CD14-positive monocyte (primary cell): ENCODE data around the gene AMBRA1. TPM values are rescaled to one million over a fixed set of nuclear protein-coding genes. Genes with fewer than 3 reads are reported as not detected.

Experiments
- DNase-seq, 3 donors: peaks; one replicate each; pipeline ENCODE4 v3.0.0-alpha.2; 2011 to 2022
- H2AFZ ChIP-seq: 2 replicates; pipeline ENCODE4 v1.6.0; 2012; ENCODE audit warnings: mild to moderate bottlenecking, low read depth, low read length, inconsistent platforms; ENCODE audit not compliant: insufficient read depth, poor library complexity, severe bottlenecking
- H3K27ac ChIP-seq, 2 donors: 1 replicate in 1 of 2; 2 replicates in 1 of 2; pipeline ENCODE4 v1.5.1; 2012 to 2013; ENCODE audit warnings: low read length in 2 of 2, control low read depth in 1 of 2, inconsistent platforms in 1 of 2, low read depth in 1 of 2, mild to moderate bottlenecking in 1 of 2
- H3K27me3 ChIP-seq, 2 donors: one replicate each; pipeline versions ENCODE4 v1.6.0 to v1.6.1; 2011 to 2013; ENCODE audit warnings: low read length in 2 of 2; ENCODE audit not compliant: control insufficient read depth in 2 of 2, insufficient read depth in 2 of 2
- H3K36me3 ChIP-seq, 2 donors: replicated peaks in 1 of 2; 1 replicate in 1 of 2; 2 replicates in 1 of 2; pipeline versions ENCODE4 v1.5.1 to v1.6.1; 2012 to 2013; ENCODE audit warnings: low read length in 2 of 2, control low read depth in 1 of 2, inconsistent platforms in 1 of 2, mild to moderate bottlenecking in 1 of 2; ENCODE audit not compliant: insufficient read depth in 2 of 2, control insufficient read depth in 1 of 2
- H3K4me1 ChIP-seq, 2 donors: 1 replicate in 1 of 2; 2 replicates in 1 of 2; pipeline versions ENCODE4 v1.5.1 to v1.6.1; 2012 to 2013; ENCODE audit warnings: low read length in 2 of 2, control low read depth in 1 of 2, inconsistent platforms in 1 of 2, mild to moderate bottlenecking in 1 of 2, moderate library complexity in 1 of 2; ENCODE audit not compliant: insufficient read depth in 2 of 2, control insufficient read depth in 1 of 2
- H3K4me2 ChIP-seq: replicated peaks from 2 replicates; pipeline ENCODE3; 2012; ENCODE audit warnings: low read length, moderate library complexity, mild to moderate bottlenecking; ENCODE audit not compliant: poor library complexity, severe bottlenecking; ENCODE audit errors: extremely low read depth
- H3K4me3 ChIP-seq, 3 experiments: fragments of 200-600 bp in 1 of 3; sonication (generic) in 1 of 3; replicated peaks in 1 of 3; 1 replicate in 2 of 3; 2 replicates in 1 of 3; pipeline ENCODE4 v1.5.1; 2011 to 2013; ENCODE audit warnings: low read length in 3 of 3, mild to moderate bottlenecking in 3 of 3, control low read depth in 2 of 3, low read depth in 2 of 3, inconsistent platforms in 1 of 3, moderate library complexity in 1 of 3
- H3K79me2 ChIP-seq: 2 replicates; pipeline ENCODE4 v1.6.0; 2012; ENCODE audit warnings: mild to moderate bottlenecking, control low read depth, inconsistent platforms, low read length, moderate library complexity; ENCODE audit not compliant: insufficient read depth
- H3K9ac ChIP-seq: 2 replicates; pipeline ENCODE4 v1.6.0; 2017; ENCODE audit warnings: low read length, mild to moderate bottlenecking; ENCODE audit not compliant: insufficient read depth, poor library complexity, severe bottlenecking
- H3K9me3 ChIP-seq, 2 donors: replicated peaks in 1 of 2; 1 replicate in 1 of 2; 2 replicates in 1 of 2; pipeline versions ENCODE4 v1.5.1 to v1.6.1; 2012 to 2013; ENCODE audit warnings: low read length in 2 of 2, control low read depth in 1 of 2; ENCODE audit not compliant: control insufficient read depth in 1 of 2, insufficient read depth in 1 of 2
- H4K20me1 ChIP-seq: 2 replicates; pipeline ENCODE4 v1.6.0; 2012; ENCODE audit warnings: mild to moderate bottlenecking, low read length, control low read depth, moderate library complexity; ENCODE audit not compliant: insufficient read depth
- H3K27ac Mint-ChIP-seq, 7 donors: one replicate each; pipeline ENCODE4 v1.8.0; 2020; ENCODE audit warnings: mild to moderate bottlenecking in 7 of 7, mixed read lengths in 7 of 7, moderate library complexity in 6 of 7, inconsistent platforms in 2 of 7
- H3K27me3 Mint-ChIP-seq, 3 donors: one replicate each; pipeline ENCODE4 v1.8.0; 2021 to 2022; ENCODE audit warnings: low read depth in 3 of 3, mild to moderate bottlenecking in 3 of 3, mixed read lengths in 3 of 3, moderate library complexity in 3 of 3, inconsistent platforms in 1 of 3
- H3K36me3 Mint-ChIP-seq, 2 donors: one replicate each; pipeline ENCODE4 v1.8.0; 2020; ENCODE audit warnings: mixed read lengths in 2 of 2, inconsistent platforms in 1 of 2, mild to moderate bottlenecking in 1 of 2
- H3K4me1 Mint-ChIP-seq: one replicate; pipeline ENCODE4 v1.8.0; 2020; ENCODE audit warnings: mild to moderate bottlenecking, mixed read lengths
- H3K4me3 Mint-ChIP-seq, 2 donors: one replicate each; pipeline ENCODE4 v1.8.0; 2020; ENCODE audit warnings: mild to moderate bottlenecking in 2 of 2, mixed read lengths in 2 of 2, moderate library complexity in 1 of 2
- H3K9me3 Mint-ChIP-seq, 7 donors: one replicate each; pipeline ENCODE4 v1.8.0; 2020 to 2022; ENCODE audit warnings: mixed read lengths in 7 of 7, mild to moderate bottlenecking in 6 of 7, moderate library complexity in 6 of 7, inconsistent platforms in 2 of 7
- WGBS: methylation state at CpG from one replicate; pipeline ENCODE4 v1.1.5; 2013; ENCODE audit warnings: missing lambda C conversion rate; ENCODE audit not compliant: insufficient coverage; 5-methylcytosine and 5-hydroxymethylcytosine counted together
- intact Hi-C, 2 donors: fragments of 100-400 bp; cut with micrococcal nuclease; formaldehyde crosslinking; loops; one replicate each; pipeline versions ENCODE4 v1.15.0 to v1.15.1; 2023
- polyA plus RNA-seq, 3 donors: library from polyadenylated mRNA; depleted of rRNA in 1 of 3; unstranded in 2 of 3; stranded (reverse) in 1 of 3; fragments of 300-500 nt in 2 of 3; fragments of >200 nt in 1 of 3; fragmentation: Illumina TruSeq in 2 of 3; gene quantifications; 1 replicate in 2 of 3; 2 replicates in 1 of 3; pipeline ENCODE4 v1.2.3, GENCODE V29; 2012 to 2021
- TF ChIP-seq, protein P1 (sequence below): fragments of 200-600 bp; IDR thresholded peaks from one replicate; pipeline ENCODE4 v1.8.0; 2022; ENCODE audit warnings: antibody characterized with exemption, mild to moderate bottlenecking

Gene AMBRA1
- polyA plus RNA-seq, 3 donors: 2.1 to 6.1 (median 3.8) TPM

DNA sequence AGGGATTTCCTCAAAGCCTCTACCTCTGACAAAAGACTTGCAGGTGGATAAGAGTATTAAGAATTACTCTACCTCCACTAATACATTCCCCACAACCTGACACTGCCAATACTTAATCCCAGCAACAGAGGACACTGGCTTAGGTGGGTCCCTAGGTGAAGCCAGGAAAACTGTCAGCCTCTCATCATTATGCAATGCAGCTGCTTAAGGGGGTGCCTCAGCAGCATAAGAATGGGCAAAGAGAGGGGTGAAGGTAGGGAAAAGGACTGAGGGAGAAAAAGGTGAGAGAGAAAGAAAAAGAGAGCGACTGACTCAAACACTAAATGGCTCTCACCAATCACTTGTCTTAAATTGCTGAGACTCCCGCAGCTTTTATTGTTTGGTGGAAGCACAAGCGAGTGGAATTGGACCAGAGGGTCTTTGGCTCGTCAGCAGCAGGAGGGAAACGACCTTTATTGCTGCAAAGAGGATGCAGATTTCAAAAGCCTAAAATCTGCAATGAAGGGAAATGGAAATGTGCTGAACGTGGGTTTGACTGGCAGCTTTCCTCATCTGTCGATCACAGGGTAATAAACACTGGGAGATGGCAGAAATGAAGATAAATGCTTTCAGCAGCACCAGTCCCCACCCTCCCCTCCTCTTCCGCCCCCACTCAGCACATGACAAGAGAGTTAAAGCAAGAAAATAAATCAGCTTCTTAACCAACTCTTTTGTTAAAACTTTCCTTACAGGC is 137.4 kb downstream of the AMBRA1 start:
- H3K79me2 ChIP-seq: no peaks in the 10 kb centered on the region
- H3K27ac ChIP-seq: no peak overlapping the region
- peak overlapping the region in 1 of 7 donors; percentile 78 for H3K27ac Mint-ChIP-seq
- DNase-seq: no peak
- intact Hi-C loops: no loop called here
- H3K27me3 Mint-ChIP-seq: no peaks in the 10 kb centered on the region
- H2AFZ ChIP-seq: no peak overlapping the region
- no peak overlapping the region for H3K4me3 Mint-ChIP-seq
- H3K4me3 ChIP-seq: no peak overlapping the region
- TF ChIP-seq, protein P1, sequence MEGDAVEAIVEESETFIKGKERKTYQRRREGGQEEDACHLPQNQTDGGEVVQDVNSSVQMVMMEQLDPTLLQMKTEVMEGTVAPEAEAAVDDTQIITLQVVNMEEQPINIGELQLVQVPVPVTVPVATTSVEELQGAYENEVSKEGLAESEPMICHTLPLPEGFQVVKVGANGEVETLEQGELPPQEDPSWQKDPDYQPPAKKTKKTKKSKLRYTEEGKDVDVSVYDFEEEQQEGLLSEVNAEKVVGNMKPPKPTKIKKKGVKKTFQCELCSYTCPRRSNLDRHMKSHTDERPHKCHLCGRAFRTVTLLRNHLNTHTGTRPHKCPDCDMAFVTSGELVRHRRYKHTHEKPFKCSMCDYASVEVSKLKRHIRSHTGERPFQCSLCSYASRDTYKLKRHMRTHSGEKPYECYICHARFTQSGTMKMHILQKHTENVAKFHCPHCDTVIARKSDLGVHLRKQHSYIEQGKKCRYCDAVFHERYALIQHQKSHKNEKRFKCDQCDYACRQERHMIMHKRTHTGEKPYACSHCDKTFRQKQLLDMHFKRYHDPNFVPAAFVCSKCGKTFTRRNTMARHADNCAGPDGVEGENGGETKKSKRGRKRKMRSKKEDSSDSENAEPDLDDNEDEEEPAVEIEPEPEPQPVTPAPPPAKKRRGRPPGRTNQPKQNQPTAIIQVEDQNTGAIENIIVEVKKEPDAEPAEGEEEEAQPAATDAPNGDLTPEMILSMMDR: no peak
- no peaks in the 10 kb centered on the region for H3K9me3 Mint-ChIP-seq
- peaks cover 0 to 3% of the 10 kb centered on the region in 2 donors for H3K36me3 ChIP-seq
- no peaks in the 10 kb centered on the region for H3K27me3 ChIP-seq
- H3K36me3 Mint-ChIP-seq: peaks cover 3 to 10% of the 10 kb centered on the region in 2 donors
- H3K9me3 ChIP-seq: no peaks in the 10 kb centered on the region
- no peaks in the 10 kb centered on the region for H3K4me1 ChIP-seq
- peaks cover 16% of the 10 kb centered on the region for H3K4me1 Mint-ChIP-seq
- peaks cover 22% of the 10 kb centered on the region for H4K20me1 ChIP-seq
- H3K4me2 ChIP-seq: no peak overlapping the region
- 100% methylated on average over 1 of the region's 8 CpGs for WGBS
- no peak overlapping the region for H3K9ac ChIP-seq

DNA sequence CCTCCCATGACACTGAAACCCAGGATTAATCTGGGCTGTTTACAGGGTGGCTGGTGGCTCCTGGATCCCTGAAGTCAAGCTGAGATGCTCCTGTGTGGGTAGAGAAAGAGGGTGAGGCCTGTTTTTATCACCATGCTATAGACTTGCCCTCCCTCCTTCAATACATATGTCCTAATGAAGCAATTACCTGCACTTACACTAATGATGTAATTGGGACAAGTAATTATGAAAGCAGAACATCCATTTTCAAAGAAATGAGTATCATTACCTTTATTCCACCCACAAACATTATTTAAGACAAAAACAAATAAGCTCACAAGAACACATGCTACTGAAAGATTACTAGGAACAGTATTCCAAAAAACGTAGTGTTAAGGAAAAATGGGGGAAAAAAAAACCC is 138.0 kb downstream of the AMBRA1 start:
- peaks cover 16% of the 10 kb centered on the region for H3K4me1 Mint-ChIP-seq
- TF ChIP-seq, protein P1: no peak
- H3K27me3 ChIP-seq: no peaks in the 10 kb centered on the region
- intact Hi-C loops: no loop called here
- no peaks in the 10 kb centered on the region for H3K4me1 ChIP-seq
- no CpG with 5 or more reads among the region's 1 CpG for WGBS
- H3K4me3 Mint-ChIP-seq: no peak overlapping the region
- H2AFZ ChIP-seq: no peak overlapping the region
- no peak for DNase-seq
- no peaks in the 10 kb centered on the region for H3K9me3 ChIP-seq
- H3K27ac ChIP-seq: no peak overlapping the region
- H4K20me1 ChIP-seq: peaks cover 27% of the 10 kb centered on the region
- H3K79me2 ChIP-seq: no peaks in the 10 kb centered on the region
- H3K9me3 Mint-ChIP-seq: no peaks in the 10 kb centered on the region
- no peak overlapping the region for H3K4me2 ChIP-seq
- H3K4me3 ChIP-seq: no peak overlapping the region
- H3K27ac Mint-ChIP-seq: no peak overlapping the region
- peaks cover 3 to 10% of the 10 kb centered on the region in 2 donors for H3K36me3 Mint-ChIP-seq
- H3K36me3 ChIP-seq: peaks cover 0 to 3% of the 10 kb centered on the region in 2 donors
- no peak overlapping the region for H3K9ac ChIP-seq
- H3K27me3 Mint-ChIP-seq: no peaks in the 10 kb centered on the region
